ENCODE data around the gene ISYNA1. TPM values are rescaled to one million over a fixed set of nuclear protein-coding genes. Genes with fewer than 3 reads are reported as not detected.
A peak's percentile ranks its signal among the peaks of the same experiment; 100 is the strongest.

Gene ISYNA1
- total RNA-seq, 1 donor from 2014 or later: 81.7 TPM

DNA sequence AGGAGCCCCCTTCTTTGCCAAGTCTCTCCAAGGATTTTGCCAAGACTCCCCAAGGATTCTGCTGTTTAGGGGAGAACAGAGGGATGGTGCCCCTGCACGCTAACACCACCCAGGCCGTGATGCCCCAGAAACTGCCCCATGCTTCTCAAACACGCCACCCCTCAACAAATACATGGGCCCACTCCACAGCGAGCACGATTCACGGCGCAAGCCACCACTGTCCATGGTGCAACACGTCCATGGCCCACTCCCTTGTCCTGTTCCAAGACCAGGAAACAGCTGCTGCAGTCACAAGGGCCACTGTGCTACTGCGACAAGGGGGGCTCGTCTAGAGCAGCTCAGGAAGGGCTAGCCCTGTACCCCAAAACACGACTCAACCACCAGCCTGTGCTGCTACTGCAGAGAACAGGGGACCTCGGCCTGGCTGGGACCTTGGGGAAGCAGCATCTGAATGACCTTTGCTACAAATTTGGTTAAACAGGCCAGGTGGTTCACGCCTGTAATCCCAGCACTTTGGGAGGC is 36.5 kb upstream of the ISYNA1 start:
- H3K4me1 ChIP-seq: no peaks in the 10 kb centered on the region
- H3K4me3 ChIP-seq: no peak overlapping the region
- peaks cover 9% of the 10 kb centered on the region for H3K79me2 ChIP-seq (ENCODE audit: low read depth)
- H3K36me3 ChIP-seq: no peaks in the 10 kb centered on the region
- Mint-ChIP-seq H3K4me3 (no peak overlapping the region), H3K27ac (no peak overlapping the region), H3K36me3 (peaks cover 7% of the 10 kb centered on the region), H3K4me1 (peaks cover 22% of the 10 kb centered on the region), H3K27me3 (ENCODE audit: insufficient read depth, low read depth) (no peaks in the 10 kb centered on the region), H3K9me3 (peaks cover 2% of the 10 kb centered on the region)
- H3K9ac ChIP-seq: no peak overlapping the region
- H4K20me1 ChIP-seq (ENCODE audit: low read depth): peaks cover 47% of the 10 kb centered on the region
- no peak overlapping the region for H2AFZ ChIP-seq (replicated peaks)
- H3F3A ChIP-seq (ENCODE audit: low read depth): no peaks in the 10 kb centered on the region
- no peak overlapping the region for H3K27ac ChIP-seq
- TF ChIP-seq EZH2phosphoT487 (IDR thresholded peaks at IDR 0.05) (no peak), EZH2 (IDR thresholded peaks at IDR 0.05) (no peak)
- TF ChIP-seq, protein P1, sequence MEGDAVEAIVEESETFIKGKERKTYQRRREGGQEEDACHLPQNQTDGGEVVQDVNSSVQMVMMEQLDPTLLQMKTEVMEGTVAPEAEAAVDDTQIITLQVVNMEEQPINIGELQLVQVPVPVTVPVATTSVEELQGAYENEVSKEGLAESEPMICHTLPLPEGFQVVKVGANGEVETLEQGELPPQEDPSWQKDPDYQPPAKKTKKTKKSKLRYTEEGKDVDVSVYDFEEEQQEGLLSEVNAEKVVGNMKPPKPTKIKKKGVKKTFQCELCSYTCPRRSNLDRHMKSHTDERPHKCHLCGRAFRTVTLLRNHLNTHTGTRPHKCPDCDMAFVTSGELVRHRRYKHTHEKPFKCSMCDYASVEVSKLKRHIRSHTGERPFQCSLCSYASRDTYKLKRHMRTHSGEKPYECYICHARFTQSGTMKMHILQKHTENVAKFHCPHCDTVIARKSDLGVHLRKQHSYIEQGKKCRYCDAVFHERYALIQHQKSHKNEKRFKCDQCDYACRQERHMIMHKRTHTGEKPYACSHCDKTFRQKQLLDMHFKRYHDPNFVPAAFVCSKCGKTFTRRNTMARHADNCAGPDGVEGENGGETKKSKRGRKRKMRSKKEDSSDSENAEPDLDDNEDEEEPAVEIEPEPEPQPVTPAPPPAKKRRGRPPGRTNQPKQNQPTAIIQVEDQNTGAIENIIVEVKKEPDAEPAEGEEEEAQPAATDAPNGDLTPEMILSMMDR (IDR thresholded peaks at IDR 0.05): no peak
- no peak overlapping the region for H3K4me2 ChIP-seq
- no peaks in the 10 kb centered on the region for H3K27me3 ChIP-seq
- no peak for DNase-seq (ENCODE audit: low spot score)
- H3K9me3 ChIP-seq (ENCODE audit: low read depth): no peaks in the 10 kb centered on the region

DNA sequence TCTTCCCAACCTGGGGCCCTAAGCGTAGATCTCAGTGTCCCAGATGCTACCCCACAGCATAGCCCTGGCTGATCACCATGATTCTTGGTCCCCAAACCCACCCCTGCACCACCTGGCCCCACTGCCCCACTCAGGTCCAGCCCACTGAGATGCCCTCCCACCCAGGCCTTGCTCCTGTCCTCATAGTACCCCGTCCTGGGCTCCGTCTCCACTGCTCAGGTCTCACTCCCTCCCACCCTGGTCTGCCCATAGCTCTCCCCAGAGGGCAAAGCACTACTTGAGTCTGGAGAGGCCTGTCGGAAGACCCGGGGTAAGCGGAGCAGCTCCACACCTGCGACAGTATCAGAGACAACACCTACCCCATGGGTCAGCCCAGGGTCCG is 35.8 kb upstream of the ISYNA1 start:
- Mint-ChIP-seq H3K4me3 (peak overlapping the region; percentile 62), H3K27me3 (ENCODE audit: insufficient read depth, low read depth) (no peaks in the 10 kb centered on the region), H3K9me3 (peaks cover 2% of the 10 kb centered on the region), H3K36me3 (peaks cover 7% of the 10 kb centered on the region), H3K27ac (no peak overlapping the region), H3K4me1 (peaks cover 22% of the 10 kb centered on the region)
- Histone ChIP-seq H3K4me2 (no peak overlapping the region), H3K4me3 (no peak overlapping the region), H3K9me3 (ENCODE audit: low read depth) (no peaks in the 10 kb centered on the region), H3F3A (ENCODE audit: low read depth) (no peaks in the 10 kb centered on the region), H3K36me3 (no peaks in the 10 kb centered on the region), H3K27me3 (no peaks in the 10 kb centered on the region), H3K27ac (no peak overlapping the region), H2AFZ (replicated peaks) (no peak overlapping the region), H3K9ac (no peak overlapping the region), H4K20me1 (ENCODE audit: low read depth) (peaks cover 54% of the 10 kb centered on the region), H3K79me2 (ENCODE audit: low read depth) (peaks cover 9% of the 10 kb centered on the region), H3K4me1 (no peaks in the 10 kb centered on the region)
- DNase-seq (ENCODE audit: low spot score): no peak
- TF ChIP-seq EZH2phosphoT487 (IDR thresholded peaks at IDR 0.05) (no peak), EZH2 (IDR thresholded peaks at IDR 0.05) (no peak)
- TF ChIP-seq, protein P1 (IDR thresholded peaks at IDR 0.05): no peak

DNA sequence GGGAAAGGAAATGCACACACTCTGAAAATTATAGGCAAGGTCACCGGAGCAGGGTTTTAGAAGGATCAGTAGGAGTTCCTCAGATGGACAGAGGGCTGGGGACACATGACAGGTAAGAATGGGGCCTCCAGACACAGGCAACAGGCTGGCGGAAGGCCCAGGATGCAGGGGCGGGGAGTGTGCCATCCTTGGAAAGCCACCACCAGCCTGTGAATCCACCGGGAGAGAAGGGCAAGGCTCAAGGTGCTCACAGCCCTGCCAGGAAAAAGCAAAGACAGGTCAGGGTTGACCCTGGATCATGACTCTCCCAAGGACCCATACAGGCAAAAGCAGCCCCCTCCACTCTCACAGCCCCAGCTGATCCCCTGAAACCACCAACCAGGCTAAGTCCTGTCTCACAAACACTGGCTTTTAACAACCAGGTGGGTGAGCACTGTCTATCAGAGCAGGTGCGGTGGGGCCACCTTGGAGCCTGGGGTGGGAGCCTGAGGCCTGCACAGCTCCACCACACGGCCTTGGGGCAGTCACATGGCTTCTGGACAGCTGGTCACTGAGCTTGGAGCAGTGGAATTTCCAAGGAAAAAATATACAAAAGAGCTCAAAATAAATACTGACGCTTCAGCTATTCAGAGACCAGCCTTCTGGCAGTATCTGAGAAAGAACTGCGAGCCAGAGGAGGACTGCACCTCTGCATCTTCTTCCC is 35.2 kb upstream of the ISYNA1 start:
- H3K9ac ChIP-seq: no peak overlapping the region
- H3K27ac Mint-ChIP-seq: peak overlapping the region; percentile 27
- no peak for DNase-seq (ENCODE audit: low spot score)

More for the DNA sequence above, 35.2 kb upstream of the ISYNA1 start:
- TF ChIP-seq EZH2 (IDR thresholded peaks at IDR 0.05): no peak
- TF ChIP-seq, protein P1 (IDR thresholded peaks at IDR 0.05): no peak
- Histone ChIP-seq H3K4me1 (no peaks in the 10 kb centered on the region), H3K27ac (no peak overlapping the region), H3F3A (ENCODE audit: low read depth) (no peaks in the 10 kb centered on the region), H3K79me2 (ENCODE audit: low read depth) (peaks cover 9% of the 10 kb centered on the region), H4K20me1 (ENCODE audit: low read depth) (peaks cover 57% of the 10 kb centered on the region), H3K4me3 (no peak overlapping the region), H3K27me3 (no peaks in the 10 kb centered on the region), H2AFZ (replicated peaks) (no peak overlapping the region), H3K36me3 (no peaks in the 10 kb centered on the region), H3K4me2 (no peak overlapping the region), H3K9me3 (ENCODE audit: low read depth) (no peaks in the 10 kb centered on the region)
- peaks cover 7% of the 10 kb centered on the region for H3K36me3 Mint-ChIP-seq
- H3K9me3 Mint-ChIP-seq: peaks cover 2% of the 10 kb centered on the region
- no peaks in the 10 kb centered on the region for H3K27me3 Mint-ChIP-seq (ENCODE audit: insufficient read depth, low read depth)
- peak overlapping the region; percentile 62 for H3K4me3 Mint-ChIP-seq
- peaks cover 22% of the 10 kb centered on the region for H3K4me1 Mint-ChIP-seq
